ENCODE results near the gene SH3BP2. TPM values are rescaled to one million over a fixed set of nuclear protein-coding genes. Genes with fewer than 3 reads are reported as not detected.
A peak's percentile ranks its signal among the peaks of the same experiment; 100 is the strongest.

Gene SH3BP2, protein sequence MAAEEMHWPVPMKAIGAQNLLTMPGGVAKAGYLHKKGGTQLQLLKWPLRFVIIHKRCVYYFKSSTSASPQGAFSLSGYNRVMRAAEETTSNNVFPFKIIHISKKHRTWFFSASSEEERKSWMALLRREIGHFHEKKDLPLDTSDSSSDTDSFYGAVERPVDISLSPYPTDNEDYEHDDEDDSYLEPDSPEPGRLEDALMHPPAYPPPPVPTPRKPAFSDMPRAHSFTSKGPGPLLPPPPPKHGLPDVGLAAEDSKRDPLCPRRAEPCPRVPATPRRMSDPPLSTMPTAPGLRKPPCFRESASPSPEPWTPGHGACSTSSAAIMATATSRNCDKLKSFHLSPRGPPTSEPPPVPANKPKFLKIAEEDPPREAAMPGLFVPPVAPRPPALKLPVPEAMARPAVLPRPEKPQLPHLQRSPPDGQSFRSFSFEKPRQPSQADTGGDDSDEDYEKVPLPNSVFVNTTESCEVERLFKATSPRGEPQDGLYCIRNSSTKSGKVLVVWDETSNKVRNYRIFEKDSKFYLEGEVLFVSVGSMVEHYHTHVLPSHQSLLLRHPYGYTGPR
- total RNA-seq, result 10 to 100 TPM; 13.6 to 46.9 (median 29.3) TPM
- 10 to 100 TPM in 1 of 2 donors, 1 to 10 TPM in 1; 5.3 to 18.3 TPM for polyA plus RNA-seq
- long read RNA-seq, donor 1, partial matches to known transcripts, result 8 of 15 reads
- long read RNA-seq, donor 1, other reads (novel, unspliced or antisense), result 7 of 15 reads
- long read RNA-seq, donor 2, partial matches to known transcripts, result 0 of 4 reads
- long read RNA-seq, donor 2, other reads (novel, unspliced or antisense), result 0 of 4 reads
- long read RNA-seq, donor 3, partial matches to known transcripts, result 25 of 35 reads
- long read RNA-seq, donor 3, other reads (novel, unspliced or antisense), result 8 of 35 reads

GRCh38 chr4:2792711-2793585 is at the start of gene SH3BP2:
SH3BP2 (plus strand) TSS chr4:2793085; CDS start chr4:2820618, 27,533 bp downstream.
- no peak for TF ChIP-seq EP300 (IDR thresholded peaks at IDR 0.05)
- TF ChIP-seq, protein P1, sequence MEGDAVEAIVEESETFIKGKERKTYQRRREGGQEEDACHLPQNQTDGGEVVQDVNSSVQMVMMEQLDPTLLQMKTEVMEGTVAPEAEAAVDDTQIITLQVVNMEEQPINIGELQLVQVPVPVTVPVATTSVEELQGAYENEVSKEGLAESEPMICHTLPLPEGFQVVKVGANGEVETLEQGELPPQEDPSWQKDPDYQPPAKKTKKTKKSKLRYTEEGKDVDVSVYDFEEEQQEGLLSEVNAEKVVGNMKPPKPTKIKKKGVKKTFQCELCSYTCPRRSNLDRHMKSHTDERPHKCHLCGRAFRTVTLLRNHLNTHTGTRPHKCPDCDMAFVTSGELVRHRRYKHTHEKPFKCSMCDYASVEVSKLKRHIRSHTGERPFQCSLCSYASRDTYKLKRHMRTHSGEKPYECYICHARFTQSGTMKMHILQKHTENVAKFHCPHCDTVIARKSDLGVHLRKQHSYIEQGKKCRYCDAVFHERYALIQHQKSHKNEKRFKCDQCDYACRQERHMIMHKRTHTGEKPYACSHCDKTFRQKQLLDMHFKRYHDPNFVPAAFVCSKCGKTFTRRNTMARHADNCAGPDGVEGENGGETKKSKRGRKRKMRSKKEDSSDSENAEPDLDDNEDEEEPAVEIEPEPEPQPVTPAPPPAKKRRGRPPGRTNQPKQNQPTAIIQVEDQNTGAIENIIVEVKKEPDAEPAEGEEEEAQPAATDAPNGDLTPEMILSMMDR (IDR thresholded peaks at IDR 0.05), result no peak
- TF ChIP-seq POLR2A (IDR thresholded peaks at IDR 0.05), result no peak
- peak; percentile 76 to 89 (median 81) for DNase-seq
- intact Hi-C loops (cut with DNase I), result no loop called here
- H3K36me3 ChIP-seq, result no peaks in the 10 kb centered on the region
- H3K9me3 ChIP-seq, result no peaks in the 10 kb centered on the region
- H3K4me1 ChIP-seq (ENCODE audit: insufficient read depth), result peaks cover 11% of the 10 kb centered on the region
- WGBS, 3 donors, result 8 to 86% (median 21%) methylated on average over 6 to 99 of the region's 104 CpGs
- peak within 1 kb of the TSS; percentile 48 for H3K27ac ChIP-seq
- H3K27me3 ChIP-seq, result no peaks in the 10 kb centered on the region
- H3K4me3 ChIP-seq, result peak within 1 kb of the TSS; percentile 53

DNA sequence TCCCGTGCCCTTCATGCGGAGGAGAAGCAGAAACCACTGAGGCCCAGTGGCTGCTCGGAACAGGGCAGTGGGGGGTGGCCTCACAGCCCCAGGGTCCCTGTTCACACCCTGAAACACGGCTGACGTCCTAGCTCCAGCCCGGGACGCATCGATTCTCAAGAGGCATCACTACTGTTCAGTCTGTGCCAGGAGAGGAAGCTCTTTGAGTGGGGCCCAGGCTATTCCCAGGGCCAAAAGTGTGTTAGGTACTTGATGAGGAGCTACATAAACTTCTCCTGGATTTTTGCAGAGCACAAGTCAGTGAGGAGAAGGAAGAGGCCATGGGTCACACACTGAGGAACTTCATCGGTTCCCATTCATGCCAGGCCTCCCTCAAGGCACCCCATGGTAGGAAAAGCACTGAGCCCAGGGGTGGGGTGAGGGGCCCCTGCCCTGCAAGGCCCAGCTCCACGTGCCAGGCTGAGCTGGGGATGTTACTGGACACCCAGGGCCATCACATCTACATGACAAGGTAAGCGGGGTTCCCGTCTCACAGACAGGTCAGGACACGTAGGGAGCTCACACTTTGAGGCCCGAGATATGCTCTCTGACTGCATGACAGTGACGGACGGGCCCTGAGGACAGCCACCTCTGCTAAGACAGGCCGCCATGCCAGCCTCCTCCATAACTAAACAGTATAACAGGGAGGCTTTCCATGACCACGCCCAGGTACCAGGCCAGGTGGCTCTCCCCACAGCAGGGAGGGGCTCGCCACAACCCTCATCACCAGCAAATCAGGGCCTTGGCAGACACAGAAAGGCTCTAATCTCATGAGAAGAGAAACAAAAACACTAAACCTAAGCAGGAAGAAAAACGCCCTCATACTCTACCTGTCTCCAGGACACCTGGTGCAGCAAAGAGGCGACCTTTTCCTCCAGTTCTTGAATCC is 49.1 kb upstream of the SH3BP2 start:
- DNase-seq, result peak in 2 of 5 donors; percentile 12 to 17

DNA sequence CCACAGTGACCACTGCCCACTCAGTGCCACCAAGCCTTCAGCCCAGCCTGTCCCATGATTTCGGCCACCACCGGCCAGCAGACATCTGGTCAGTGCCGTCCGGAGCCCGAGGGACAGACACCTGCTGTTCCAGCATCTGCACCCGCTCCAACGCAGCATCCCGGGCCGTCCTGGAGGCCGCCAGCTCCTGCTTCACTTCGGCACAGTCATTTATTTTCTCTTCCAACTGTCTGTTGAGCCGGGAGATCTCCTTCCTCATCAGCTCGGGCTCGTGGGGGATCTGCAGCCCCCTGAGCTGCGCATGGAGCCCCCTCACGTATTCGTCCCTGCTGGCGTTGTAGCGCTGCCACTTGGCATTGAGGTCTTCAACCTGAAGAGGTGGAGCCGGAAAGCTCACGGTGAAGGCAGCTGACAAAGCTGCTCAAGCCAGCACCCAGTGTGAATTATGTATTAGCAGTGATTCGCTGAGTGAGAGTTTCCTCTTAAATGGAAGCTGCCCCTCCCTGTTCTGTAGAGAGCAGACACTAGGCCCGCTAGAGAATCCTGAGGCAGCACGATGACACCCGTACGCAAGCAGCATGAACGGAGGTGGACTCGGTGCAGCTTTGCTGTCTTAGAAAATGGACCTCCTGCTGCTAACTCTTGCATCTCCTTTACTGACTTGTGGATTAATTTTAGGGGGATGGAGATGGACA is 48.2 kb upstream of the SH3BP2 start:
- H3K27me3 ChIP-seq, result no peaks in the 10 kb centered on the region
- WGBS, 3 donors, result 90 to 95% (median 90%) methylated on average over 28 of the region's 28 CpGs
- intact Hi-C loops (cut with DNase I), result no loop called here
- no peak overlapping the region for H3K4me3 ChIP-seq
- no peak overlapping the region for H3K27ac ChIP-seq
- H3K36me3 ChIP-seq, result no peaks in the 10 kb centered on the region
- no peak for TF ChIP-seq POLR2A (IDR thresholded peaks at IDR 0.05)
- TF ChIP-seq EP300 (IDR thresholded peaks at IDR 0.05), result no peak
- TF ChIP-seq, protein P1 (IDR thresholded peaks at IDR 0.05), result no peak
- no peaks in the 10 kb centered on the region for H3K4me1 ChIP-seq (ENCODE audit: insufficient read depth)
- DNase-seq, result no peak
- no peaks in the 10 kb centered on the region for H3K9me3 ChIP-seq

More for the DNA sequence above, 49.1 kb upstream of the SH3BP2 start:
- Histone ChIP-seq H3K4me1 (ENCODE audit: insufficient read depth) (no peaks in the 10 kb centered on the region), H3K36me3 (no peaks in the 10 kb centered on the region), H3K4me3 (no peak overlapping the region), H3K27me3 (no peaks in the 10 kb centered on the region), H3K27ac (no peak overlapping the region), H3K9me3 (no peaks in the 10 kb centered on the region)
- WGBS, 3 donors, result 90% methylated on average over 21 of the region's 21 CpGs
- TF ChIP-seq POLR2A (IDR thresholded peaks at IDR 0.05) (no peak), EP300 (IDR thresholded peaks at IDR 0.05) (no peak)
- TF ChIP-seq, protein P1 (IDR thresholded peaks at IDR 0.05), result no peak
- intact Hi-C loops (cut with DNase I), result no loop called here
